Frontal cortex (tissue), 1 donor: ENCODE data around the gene DPF3. TPM values are rescaled to one million over a fixed set of nuclear protein-coding genes. Genes with fewer than 3 reads are reported as not detected.

Experiments used
- small RNA-seq: library from RNA; depleted of rRNA; stranded (forward); fragments of <200 nt; gene quantifications from one replicate; pipeline ENCODE3, GENCODE V24; 2014
- total RNA-seq: library from RNA; depleted of rRNA; stranded (reverse); fragments of >200 nt; gene quantifications from one replicate; pipeline ENCODE4 v1.2.3, GENCODE V29; 2014

DPF3 gene
- total RNA-seq, 1 donor from 2014 or later = 5.7 TPM

Small RNAs within 50 kb of the gene (small RNA-seq; reads per million reads assigned to genes)
- not detected for gene RF00019

Other genes with a start within 250 kb of the DPF3 start
- gene DCAF4, start 32.4 kb upstream of the DPF3 start, total RNA-seq = 9.4 TPM
- 11.8 TPM for gene ZFYVE1, start 133.0 kb upstream of the DPF3 start, total RNA-seq
- 51.0 TPM for gene RBM25, start 164.4 kb upstream of the DPF3 start, total RNA-seq
- 72.2 TPM for gene PSEN1, start 242.4 kb upstream of the DPF3 start, total RNA-seq